Left renal cortex interstitium (tissue), 4 donors: ENCODE data around the gene SCUBE3. TPM values are rescaled to one million over a fixed set of nuclear protein-coding genes. Genes with fewer than 3 reads are reported as not detected.
A peak's percentile ranks its signal among the peaks of the same experiment; 100 is the strongest.

Experiments used
- DNase-seq, 4 donors: peaks; one replicate each; pipeline ENCODE4 v3.0.0-alpha.2; 2013; ENCODE audit warnings: low read depth in 4 of 4, low spot score in 2 of 4, missing footprints in 1 of 4
- polyA plus RNA-seq, 4 donors: library from polyadenylated mRNA; unstranded; fragments of 120-200 nt; gene quantifications; one replicate each; pipeline ENCODE4 v1.2.1, GENCODE V29; 2013; ENCODE audit not compliant: insufficient read length in 4 of 4

SCUBE3 gene
- polyA plus RNA-seq, 4 donors, result 35.2 to 62.3 (median 46.7) TPM

DNA sequence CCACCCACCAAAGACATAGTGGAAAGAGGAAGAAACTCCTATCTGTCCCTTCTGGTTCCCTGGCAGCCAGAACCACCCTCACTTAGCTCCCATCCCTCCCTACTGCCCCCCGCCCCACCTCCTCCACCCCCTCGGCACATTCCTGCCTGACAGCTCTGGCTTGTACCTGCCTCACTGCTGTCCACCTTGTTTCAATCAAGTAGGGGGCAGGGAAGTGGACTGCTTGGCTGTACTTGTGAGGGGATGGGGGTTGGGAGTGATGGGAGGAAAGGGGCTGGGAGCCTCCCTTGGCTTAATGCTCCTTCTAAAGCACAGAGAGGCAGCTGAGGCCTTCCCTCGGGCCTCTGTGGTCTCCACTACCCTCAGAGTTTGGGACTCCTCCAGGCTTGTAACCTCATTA is 23.7 kb downstream of the SCUBE3 start:
- no peak for DNase-seq

DNA sequence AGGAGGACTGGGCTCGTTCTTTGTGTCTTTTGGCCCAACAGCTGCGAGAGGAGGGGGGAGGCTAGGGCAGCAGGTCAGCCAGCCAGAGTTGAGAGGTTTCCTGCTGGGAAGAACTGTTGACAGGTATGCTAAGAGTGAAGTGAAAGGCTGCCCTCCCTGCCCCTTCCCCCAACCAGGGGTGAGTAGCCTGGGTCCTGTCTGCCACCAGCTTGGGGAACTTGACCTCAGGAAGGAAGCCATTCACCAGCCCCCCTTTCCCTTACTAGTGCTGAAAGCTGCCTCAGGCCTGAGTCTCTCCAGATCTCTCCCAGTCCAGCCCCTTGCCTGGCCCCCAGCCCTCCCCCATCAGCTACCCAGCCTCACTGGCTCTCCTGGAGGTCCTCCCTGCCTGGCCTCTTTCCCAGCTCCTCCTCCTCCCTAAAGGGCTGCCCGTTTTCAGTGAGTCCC is 25.1 kb downstream of the SCUBE3 start:
- no peak for DNase-seq

DNA sequence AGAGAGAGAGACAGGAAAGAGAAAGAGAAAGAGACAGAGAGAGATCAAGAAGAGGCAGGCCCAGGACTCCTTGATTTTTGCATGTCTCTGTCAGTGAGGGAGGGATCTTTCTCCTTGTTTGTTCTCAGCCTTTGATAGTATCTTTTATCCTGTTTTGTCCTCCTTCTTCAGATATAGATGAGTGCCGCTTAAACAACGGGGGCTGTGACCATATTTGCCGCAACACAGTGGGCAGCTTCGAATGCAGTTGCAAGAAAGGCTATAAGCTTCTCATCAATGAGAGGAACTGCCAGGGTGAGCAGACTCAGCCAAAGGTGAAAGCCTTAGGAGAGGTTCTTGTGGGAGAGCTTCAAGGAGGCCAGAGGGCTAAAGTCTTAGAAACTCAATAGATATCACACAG is 25.8 kb downstream of the SCUBE3 start:
- DNase-seq, result no peak

DNA sequence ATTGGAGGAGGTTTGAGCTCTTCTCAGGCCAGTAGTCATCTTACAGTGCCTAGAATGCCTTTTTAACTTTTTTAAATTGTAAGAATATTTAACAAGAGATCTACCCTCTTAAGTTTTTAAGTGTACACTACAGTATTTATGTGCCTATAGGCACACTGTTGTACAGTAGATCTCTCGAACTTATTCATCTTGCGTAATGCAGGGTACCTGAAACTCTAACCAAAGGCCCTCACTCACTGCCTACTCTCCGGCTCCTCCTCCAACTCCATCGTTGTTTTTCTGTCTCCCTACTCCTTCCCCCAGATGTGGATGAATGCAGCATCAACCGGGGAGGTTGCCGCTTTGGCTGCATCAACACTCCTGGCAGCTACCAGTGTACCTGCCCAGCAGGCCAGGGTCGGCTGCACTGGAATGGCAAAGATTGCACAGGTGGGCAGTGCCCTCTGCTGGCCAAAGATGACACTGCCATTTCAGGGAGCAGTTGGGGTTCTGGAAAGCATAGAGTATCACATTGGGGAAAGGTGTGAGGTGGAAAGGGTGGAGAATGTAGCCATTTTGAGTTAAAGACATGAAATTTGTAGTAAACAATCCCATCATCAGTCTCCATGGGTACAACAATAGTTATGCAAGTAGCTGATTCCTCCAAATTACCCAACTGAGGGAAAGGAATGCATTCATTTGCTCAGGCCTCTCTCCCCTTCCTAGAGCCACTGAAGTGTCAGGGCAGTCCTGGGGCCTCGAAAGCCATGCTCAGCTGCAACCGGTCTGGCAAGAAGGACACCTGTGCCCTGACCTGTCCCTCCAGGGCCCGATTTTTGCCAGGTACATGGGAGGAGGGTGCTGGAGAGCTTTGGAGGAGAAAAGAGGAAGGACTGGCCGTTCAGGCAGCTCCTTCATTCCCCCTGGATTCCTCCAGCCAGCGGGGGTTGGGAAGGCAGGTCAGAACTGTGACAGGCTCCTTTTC is 27.4 kb downstream of the SCUBE3 start:
- peak in 3 of 4 donors; percentile 46 to 62 (median 51) for DNase-seq

DNA sequence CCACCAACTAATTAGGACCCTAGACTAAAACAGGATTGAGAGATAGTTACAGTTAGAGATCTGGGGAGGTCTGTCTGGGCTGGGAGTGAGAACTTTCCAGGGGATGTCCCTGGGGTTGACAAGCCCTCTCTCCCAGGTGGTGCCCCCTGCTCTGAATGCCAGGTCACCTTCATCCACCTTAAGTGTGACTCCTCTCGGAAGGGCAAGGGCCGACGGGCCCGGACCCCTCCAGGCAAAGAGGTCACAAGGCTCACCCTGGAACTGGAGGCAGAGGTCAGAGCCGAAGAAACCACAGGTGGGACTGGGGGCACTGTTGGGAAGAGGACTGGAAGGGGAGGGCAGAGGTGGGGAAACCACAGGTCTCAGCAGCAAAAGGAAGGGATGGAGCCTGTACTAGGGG is 28.7 kb downstream of the SCUBE3 start:
- no peak for DNase-seq

DNA sequence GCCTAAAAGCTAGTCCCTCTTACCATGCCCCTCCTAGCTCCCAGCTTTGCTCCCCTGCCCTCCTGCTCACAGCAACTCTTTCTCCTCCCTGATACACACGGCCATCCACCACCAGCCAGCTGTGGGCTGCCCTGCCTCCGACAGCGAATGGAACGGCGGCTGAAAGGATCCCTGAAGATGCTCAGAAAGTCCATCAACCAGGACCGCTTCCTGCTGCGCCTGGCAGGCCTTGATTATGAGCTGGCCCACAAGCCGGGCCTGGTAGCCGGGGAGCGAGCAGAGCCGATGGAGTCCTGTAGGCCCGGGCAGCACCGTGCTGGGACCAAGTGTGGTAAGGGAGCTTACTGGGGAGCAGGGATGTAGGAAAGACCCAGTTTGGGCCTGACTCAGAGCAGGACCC is 29.1 kb downstream of the SCUBE3 start:
- DNase-seq, result no peak

DNA sequence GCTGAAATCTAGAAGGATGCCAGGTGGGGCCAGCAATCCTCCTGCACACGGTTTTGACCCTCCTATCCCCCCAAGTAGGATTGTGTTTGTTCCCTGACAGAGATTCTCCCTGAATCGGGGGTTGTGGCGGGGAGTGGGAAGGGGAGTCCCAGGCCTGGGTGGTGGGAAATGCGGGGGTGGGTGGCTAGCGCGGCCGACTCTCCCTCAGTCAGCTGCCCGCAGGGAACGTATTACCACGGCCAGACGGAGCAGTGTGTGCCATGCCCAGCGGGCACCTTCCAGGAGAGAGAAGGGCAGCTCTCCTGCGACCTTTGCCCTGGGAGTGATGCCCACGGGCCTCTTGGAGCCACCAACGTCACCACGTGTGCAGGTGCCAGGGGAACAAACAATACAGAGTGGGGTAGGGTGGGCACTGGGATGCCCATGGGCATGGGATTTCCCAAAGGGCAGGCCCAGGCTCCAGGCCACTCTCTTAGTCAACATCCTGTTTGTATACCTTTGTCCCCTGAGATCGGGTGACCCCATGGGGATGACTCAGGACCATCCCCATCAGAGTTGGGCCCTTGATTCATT is 29.7 kb downstream of the SCUBE3 start:
- DNase-seq, result no peak

DNA sequence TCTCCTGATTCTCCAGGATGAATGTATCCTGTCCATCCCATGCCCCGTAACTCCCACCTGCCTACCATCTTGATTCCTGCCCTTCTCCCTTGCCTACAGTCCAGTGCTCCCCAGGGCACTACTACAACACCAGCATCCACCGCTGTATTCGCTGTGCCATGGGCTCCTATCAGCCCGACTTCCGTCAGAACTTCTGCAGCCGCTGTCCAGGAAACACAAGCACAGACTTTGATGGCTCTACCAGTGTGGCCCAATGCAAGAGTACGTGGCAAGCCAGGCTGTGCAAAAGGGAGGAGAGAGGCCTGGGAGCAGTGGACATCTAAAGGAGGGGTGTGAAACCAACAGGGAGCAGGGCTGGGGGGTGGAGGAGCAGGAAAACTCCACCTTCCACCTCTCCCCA is 30.8 kb downstream of the SCUBE3 start:
- DNase-seq, result no peak

DNA sequence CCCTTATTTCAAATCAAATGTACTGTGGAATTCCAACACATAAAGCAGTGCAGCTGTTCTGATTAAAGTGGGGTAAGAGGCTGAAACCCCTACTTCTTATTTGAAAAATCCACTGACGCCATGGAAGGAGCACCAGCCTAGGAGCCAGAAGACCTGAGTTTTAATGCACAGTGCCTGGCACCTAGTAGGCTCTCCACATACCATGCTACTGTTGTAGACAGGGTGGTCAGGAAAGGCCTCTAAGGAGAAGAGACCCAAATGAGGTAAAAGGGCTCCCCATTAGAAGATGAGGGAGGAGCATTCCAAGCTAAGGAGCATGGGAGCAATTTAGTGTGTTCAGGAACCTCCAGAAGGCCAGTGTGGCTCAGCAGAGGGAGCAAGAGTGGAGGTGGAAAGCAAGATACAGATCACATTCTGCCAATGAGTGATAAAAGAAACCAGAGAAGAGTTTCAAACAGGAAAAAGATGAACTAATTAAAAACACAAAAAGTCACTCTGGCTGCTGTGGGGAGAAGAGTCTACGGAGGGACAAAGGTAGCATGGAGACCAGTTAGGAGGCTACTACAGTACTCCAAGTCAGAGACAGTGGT is 34.0 kb downstream of the SCUBE3 start:
- DNase-seq, result no peak

DNA sequence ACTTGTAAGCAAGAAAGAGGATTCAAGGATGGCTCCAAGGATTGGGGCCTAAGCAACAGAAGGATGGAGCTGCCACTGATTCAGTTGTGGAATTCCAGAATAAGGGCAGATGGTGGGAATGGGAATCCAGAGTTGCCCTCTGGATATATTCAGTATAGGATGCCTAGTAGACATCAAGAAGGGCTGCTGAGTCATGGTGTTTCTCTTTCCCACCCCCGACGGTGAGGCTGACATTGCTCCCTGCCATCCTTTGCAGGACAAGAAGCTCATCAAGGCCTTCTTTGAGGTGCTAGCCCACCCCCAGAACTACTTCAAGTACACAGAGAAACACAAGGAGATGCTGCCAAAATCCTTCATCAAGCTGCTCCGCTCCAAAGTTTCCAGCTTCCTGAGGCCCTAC is 34.5 kb downstream of the SCUBE3 start:
- no peak for DNase-seq

DNA sequence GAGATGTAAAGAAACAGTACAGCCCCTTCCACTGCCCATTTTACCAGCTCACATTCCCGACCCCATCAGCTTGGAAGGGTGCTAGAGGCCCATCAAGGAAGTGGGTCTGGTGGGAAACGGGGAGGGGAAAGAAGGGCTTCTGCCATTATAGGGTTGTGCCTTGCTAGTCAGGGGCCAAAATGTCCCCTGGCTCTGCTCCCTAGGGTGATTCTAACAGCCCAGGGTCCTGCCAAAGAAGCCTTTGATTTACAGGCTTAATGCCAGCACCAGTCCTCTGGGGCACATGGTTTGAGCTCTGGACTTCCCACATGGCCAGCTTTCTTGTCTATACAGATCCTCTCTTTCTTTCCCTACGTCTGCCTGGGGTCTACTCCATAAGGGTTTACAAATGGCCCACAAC is 35.2 kb downstream of the SCUBE3 start:
- no peak for DNase-seq

DNA sequence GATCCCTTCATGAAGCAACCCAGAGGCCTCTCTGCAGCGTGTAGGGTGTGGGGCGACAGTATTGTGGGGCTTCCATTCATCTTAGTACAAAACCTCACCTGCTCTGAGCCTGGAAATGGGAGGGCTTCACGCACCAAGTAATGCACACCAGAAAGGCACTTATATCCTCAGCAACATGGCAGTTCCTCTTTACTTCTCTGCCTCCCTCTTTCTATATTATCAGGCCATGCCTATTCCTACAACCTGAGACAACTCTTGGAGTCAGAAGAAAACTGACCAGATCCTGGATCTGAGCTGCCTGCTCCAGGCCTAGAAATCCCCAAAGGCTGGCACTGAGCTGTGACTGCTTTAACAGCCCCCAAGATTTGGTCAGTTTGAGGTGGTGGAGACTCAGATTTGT is 38.2 kb downstream of the SCUBE3 start:
- no peak for DNase-seq

DNA sequence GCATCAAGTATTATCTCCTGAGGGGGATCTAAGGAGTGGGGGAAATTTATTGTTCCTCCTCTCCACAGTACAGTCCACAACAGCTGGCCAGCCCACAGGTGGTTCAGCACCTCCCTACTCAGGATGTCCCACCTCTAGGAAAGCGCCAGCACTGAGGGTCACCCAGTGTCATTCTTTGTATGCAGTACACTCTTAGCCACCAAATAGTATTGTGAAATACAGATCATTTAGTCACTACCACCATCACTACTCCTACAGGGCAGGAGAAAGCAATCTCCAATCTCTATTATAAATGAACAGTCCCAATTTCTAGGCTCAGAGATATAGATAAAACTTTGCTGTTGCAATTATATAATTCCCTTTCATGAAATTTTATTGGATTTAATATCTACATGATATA is 39.5 kb downstream of the SCUBE3 start:
- DNase-seq, result no peak

DNA sequence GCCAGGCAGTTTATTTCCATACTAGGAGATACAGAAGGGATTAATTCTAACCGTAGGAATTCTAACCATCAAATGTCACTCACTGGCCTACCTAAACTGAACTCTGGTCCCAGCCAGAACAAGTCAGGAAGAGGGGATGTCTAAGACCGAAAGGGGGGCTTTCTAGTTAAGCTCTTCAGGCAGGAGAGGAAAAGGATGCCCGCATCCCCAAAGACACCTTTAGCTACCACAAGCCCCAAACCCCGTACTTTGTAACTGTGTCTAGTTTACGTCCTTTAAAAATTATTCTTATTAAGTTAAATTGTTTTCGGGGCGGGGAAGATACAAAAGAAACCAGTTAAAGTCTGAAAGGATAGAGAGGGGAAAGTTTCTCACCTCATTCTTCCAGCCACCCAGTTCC is 44.6 kb downstream of the SCUBE3 start:
- DNase-seq, result no peak

DNA sequence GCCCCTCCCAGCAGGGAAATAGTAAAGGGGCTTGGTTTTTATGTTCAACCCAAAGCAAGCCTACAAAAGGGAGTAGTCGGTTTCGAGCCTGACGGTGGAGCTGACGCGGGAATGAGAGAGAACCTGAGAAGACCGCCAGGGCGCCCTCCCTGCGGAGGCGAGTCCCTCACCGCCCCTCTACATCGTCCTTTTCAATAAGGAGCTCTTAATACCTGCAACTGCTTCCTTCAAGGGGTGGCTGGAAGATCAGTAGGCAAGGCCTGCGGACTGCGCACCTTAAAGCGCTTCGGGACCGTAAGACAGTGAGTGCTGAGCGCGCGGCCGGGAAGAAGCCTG is 45.1 kb downstream of the SCUBE3 start:
- peak in 3 of 4 donors; percentile 37 to 65 (median 48) for DNase-seq

DNA sequence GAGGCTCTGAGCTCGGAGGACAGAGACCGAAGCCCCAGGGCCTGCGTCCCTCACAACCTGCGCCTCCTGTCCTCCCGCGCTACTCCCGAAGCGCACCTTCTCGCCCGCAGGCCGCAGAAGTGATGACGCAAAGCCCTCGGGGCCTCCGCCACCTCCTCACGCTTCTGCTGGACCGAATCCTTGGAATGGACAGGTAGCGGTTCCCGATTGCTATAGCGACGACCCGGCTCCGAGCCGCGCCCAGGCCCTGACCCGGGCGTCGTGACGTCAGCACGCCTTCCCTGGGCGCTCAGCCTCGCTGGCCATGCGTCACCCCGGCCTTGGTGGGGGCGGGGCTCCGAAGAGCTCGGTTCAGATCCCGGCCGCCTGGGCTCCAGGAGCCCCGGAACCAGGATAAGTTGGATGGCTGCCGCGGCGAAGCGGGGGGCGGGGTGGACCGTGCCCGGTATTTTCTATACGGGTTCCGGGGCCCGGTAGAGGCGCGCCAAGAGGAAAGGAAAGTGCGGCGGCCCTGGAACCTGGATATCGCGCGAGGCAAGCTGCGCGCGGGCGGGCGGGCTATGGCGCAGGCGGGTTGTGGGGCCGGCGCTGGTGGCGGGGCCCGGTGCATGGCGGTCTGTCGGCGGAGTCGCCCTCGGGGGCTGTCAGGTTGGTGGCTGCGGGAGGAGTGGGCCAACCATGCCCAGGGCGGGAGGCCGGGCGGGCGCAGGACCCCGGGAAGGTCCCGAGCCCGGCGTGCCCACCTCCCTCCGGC is 45.6 kb downstream of the SCUBE3 start, which contains the start of gene ZNF76:
Gene ZNF76 (plus strand): TSS at position 542 of the 754 bp plus-strand sequence. CDS start 21,417 bp downstream, outside the sequence.
- peak; percentile 92 to 96 (median 94) for DNase-seq

DNA sequence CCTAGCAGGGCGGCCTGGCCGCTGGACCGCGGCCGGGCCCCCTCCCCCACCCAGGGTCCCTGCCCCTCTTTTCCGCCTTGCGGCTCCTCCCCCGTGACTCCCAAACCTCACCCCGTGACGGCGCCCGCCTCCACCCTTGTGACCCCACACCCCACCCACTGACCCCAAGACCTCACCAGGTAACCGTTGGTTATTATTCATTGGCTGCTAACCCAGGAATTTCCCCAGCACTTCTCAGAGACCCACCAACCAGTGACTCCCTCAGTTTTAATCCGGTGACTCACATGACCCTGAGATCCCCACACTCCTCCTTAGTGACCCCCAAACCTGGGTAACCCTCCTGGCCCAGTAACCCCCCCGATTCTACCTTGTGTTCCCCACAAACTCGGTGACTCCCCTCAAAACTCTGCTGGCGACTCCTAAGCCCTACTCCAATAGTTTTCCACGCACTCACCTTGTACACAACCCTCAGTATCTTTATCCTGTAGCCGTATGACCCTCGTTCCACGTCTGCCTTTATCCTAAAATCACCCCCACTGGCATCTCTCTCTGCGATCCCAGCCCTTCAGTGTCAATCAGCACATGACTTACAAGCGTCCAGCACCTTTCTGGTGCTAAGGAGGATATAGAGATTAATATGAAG is 46.3 kb downstream of the SCUBE3 start:
- no peak for DNase-seq

DNA sequence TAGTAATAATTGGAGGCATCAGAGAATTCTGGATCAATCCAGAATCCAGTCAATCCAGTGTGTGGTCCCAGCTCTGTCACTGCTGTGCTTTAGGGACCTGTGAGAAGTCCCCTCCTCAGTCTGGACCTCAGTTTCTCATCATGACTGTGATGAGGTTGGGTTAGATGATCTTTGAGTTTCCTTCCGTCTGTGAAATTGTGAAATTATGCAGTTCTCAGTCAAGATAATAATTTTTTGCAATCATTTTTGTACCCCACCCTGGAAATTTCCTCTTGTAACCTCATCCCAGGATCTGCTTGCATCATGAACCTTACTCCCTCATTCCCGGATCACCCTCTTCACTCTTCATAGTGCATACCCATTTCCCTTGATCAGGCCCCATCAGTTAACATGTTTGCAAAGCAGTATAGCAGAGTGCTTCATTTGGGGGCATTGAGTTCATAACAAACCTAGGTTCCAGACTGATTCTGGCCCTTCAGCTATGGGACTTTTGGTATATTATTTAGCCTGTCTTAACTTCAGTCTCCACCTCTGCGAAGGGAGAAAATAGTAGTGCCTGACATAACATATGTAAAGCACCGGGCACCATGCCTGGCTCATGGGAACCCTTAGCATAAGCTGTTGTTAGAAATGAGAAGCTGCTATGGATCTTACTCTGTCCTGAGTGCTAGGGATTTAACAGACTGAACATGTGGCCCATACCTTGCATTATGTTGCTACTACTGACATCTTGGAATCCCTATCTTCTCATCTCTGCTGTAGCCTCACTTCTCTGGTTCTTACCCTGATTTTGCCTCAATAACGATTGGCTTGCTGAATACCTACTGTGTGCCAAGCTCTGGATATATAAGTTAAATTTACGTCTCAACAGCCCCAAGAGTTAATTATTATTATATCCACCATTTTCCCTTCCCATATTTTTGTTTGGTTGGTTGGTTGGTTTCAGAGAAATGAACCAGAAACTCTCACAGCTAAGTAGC is 47.1 kb downstream of the SCUBE3 start:
- DNase-seq, result no peak

DNA sequence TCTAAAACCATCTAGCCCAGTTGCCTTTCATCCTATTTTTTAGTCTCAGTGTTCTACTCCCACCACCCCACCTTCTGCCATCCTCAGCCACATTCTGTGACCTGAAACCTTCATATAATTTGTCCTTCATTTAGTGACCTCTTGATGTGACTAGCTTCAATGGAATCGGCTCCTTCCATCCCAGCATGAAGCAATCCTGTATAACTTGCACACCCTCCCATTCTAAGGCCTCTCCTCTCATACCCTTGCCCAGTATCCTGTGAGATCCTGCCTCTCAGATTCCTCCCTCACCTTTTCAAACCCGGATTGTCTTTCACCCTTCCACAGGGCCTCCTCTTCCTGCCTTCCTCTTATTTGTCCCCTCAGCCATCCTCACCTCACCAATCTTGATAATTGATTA is 48.8 kb downstream of the SCUBE3 start:
- DNase-seq, result no peak
